ENCODE data around the gene ARID4A. TPM values are rescaled to one million over a fixed set of nuclear protein-coding genes. Genes with fewer than 3 reads are reported as not detected.

The ARID4A gene
- total and polyA plus RNA-seq, 10 of the 15 experiments (the other 5 are each of a cell fraction or from before 2014, with no cell fraction given), result 5.2 to 18.9 (median 12.5) TPM

DNA sequence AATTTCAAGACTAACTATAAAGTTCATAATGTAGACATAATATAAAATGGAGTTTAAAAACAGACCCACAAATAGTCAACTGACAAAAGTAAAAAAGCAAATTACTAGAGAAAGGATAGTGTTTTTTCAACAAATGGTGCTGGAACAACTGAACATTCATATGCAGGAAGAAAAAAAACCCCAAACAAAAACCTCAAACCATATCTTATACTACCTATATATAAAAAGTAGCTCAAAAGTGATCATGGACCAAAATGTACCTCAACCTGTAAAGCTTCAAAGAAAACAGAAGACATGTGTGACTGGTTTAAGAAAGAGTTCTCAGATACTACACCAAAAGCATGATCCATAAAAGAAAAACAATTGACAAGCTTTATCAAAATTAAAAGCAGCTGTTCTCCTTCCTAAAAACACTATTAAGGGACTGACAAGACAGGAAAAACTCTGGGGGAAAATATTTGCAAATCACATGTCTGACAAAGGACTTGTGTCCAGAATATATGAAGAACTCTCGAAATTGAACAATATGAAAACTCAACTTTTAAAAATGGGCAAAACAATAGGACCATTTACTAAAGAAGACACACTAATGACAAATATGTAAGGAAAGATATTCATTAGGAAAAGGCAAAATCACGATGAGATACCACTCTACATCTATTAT lies 22.7 kb upstream of the ARID4A start:
- no TSS peak for BruUV-seq (replicated peaks)
- Histone ChIP-seq H3K79me2 (ENCODE audit: control insufficient read depth, insufficient read depth, low read length) (peaks cover 15% of the 10 kb centered on the region), H3K4me3 (no peak overlapping the region), H3K9me3 (replicated peaks; ENCODE audit: control insufficient read depth, insufficient read depth, low read length) (no peaks in the 10 kb centered on the region), H3K27ac (ENCODE audit: control insufficient read depth, insufficient read depth) (no peak overlapping the region), H4K20me1 (ENCODE audit: control insufficient read depth, insufficient read depth) (no peaks in the 10 kb centered on the region), H3K9ac (ENCODE audit: control insufficient read depth, insufficient read depth, low read length) (no peak overlapping the region), H3K27me3 (replicated peaks in 1 of 2; ENCODE audit: control insufficient read depth in 2 of 2, insufficient read depth in 2 of 2, low read length in 1 of 2) (no peaks in the 10 kb centered on the region), H3K4me1 (ENCODE audit: control insufficient read depth, insufficient read depth, low read length) (no peaks in the 10 kb centered on the region), H3K36me3 (ENCODE audit: control insufficient read depth in 2 of 2, insufficient read depth in 2 of 2, low read length in 1 of 2) (peaks cover 4 to 34% of the 10 kb centered on the region in 2 experiments), H2AFZ (ENCODE audit: control insufficient read depth, low read depth, low read length) (no peak overlapping the region), H3K4me2 (ENCODE audit: control insufficient read depth, insufficient read depth) (no peak overlapping the region)
- ChIA-PET CTCF (interaction anchor here (0.7 to 1.5 kb wide), 4 partner anchors 8 to 31 kb away, joined by 3 to 6 read pairs (median 3); partner anchors contain the start of gene PSMA3), SMC1A (ENCODE audit: uncharacterized antibody, unreplicated experiment) (interaction anchor here (0.8 to 2.1 kb wide), 6 partner anchors 12 to 536 kb away, joined by 3 to 10 read pairs (median 6); partner anchors contain the start of gene ARID4A), POLR2A (interaction anchor here (0.5 to 2.5 kb wide), 5 partner anchors 9 to 138 kb away, joined by 3 to 8 read pairs (median 4); partner anchors contain the start of gene ARID4A), RAD21 (ENCODE audit: unreplicated experiment) (interaction anchor here (0.9 to 1.3 kb wide), 2 partner anchors 11 to 22 kb away, joined by 3 to 5 read pairs; partner anchors contain the start of gene ARID4A)
- no peak for DNase-seq (ENCODE audit: low read depth, low spot score)
- intact Hi-C loops (cut with micrococcal nuclease; ENCODE audit: unreplicated experiment) (no loop called here), in situ Hi-C loops (cut with MboI) (no loop called here)
- no peak for ATAC-seq
- TF ChIP-seq ETV6 (conservative IDR thresholded peaks at IDR 0.05 in 1 of 2, IDR thresholded peaks at IDR 0.05 in 1 of 2; ENCODE audit: borderline replicate concordance in 1 of 2, low read depth in 1 of 2) (no peak), CREM (IDR thresholded peaks at IDR 0.05; ENCODE audit: low read depth) (no peak), ZBED1 (IDR thresholded peaks at IDR 0.05; ENCODE audit: borderline replicate concordance) (no peak), MXI1 (IDR thresholded peaks at IDR 0.05; ENCODE audit: low read depth, low read length) (no peak), IKZF2 (IDR thresholded peaks at IDR 0.05) (no peak), CHD4 (IDR thresholded peaks at IDR 0.05) (no peak), SKIL (IDR thresholded peaks at IDR 0.05; ENCODE audit: low read depth, poor library complexity, severe bottlenecking) (no peak), NR2C2 (IDR thresholded peaks at IDR 0.05; ENCODE audit: borderline replicate concordance, control insufficient read depth, insufficient read length, low read depth) (no peak), LARP7 (IDR thresholded peaks at IDR 0.05) (no peak), PML (IDR thresholded peaks at IDR 0.05; ENCODE audit: low read length) (no peak), ASH2L (IDR thresholded peaks at IDR 0.05; ENCODE audit: borderline replicate concordance, low read depth) (no peak), STAT3 (IDR thresholded peaks at IDR 0.05; ENCODE audit: low read depth, low read length) (no peak), BACH1 (IDR thresholded peaks at IDR 0.05; ENCODE audit: borderline replicate concordance) (no peak), SREBF2 (IDR thresholded peaks at IDR 0.05; ENCODE audit: low read length) (no peak), EED (IDR thresholded peaks at IDR 0.05; ENCODE audit: low read depth) (no peak)
- TF ChIP-seq, protein P1, sequence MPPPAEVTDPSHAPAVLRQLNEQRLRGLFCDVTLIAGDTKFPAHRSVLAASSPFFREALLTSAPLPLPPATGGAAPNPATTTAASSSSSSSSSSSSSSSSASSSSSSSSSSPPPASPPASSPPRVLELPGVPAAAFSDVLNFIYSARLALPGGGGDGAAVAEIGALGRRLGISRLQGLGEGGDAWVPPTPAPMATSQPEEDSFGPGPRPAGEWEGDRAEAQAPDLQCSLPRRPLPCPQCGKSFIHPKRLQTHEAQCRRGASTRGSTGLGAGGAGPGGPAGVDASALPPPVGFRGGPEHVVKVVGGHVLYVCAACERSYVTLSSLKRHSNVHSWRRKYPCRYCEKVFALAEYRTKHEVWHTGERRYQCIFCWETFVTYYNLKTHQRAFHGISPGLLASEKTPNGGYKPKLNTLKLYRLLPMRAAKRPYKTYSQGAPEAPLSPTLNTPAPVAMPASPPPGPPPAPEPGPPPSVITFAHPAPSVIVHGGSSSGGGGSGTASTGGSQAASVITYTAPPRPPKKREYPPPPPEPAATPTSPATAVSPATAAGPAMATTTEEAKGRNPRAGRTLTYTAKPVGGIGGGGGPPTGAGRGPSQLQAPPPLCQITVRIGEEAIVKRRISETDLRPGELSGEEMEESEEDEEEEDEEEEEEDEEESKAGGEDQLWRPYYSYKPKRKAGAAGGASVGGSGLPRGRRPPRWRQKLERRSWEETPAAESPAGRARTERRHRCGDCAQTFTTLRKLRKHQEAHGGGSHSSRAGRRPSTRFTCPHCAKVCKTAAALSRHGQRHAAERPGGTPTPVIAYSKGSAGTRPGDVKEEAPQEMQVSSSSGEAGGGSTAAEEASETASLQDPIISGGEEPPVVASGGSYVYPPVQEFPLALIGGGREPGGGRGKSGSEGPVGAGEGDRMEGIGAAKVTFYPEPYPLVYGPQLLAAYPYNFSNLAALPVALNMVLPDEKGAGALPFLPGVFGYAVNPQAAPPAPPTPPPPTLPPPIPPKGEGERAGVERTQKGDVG (CRISPR knock-in tag; IDR thresholded peaks at IDR 0.05), result no peak
- TF ChIP-seq, protein P2, sequence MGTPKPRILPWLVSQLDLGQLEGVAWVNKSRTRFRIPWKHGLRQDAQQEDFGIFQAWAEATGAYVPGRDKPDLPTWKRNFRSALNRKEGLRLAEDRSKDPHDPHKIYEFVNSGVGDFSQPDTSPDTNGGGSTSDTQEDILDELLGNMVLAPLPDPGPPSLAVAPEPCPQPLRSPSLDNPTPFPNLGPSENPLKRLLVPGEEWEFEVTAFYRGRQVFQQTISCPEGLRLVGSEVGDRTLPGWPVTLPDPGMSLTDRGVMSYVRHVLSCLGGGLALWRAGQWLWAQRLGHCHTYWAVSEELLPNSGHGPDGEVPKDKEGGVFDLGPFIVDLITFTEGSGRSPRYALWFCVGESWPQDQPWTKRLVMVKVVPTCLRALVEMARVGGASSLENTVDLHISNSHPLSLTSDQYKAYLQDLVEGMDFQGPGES (IDR thresholded peaks at IDR 0.05), result no peak
- WGBS (ENCODE audit: insufficient coverage, insufficient replicate concordance, low lambda C conversion rate, missing lambda C conversion rate), result 72% methylated on average over 2 of the region's 2 CpGs
- no peak for FAIRE-seq
